ENCODE data around the gene SPOCK3.
"Not testable (repeated sequence)": the region's sequence is repeated elsewhere in the genome, so short reads cannot be mapped to it uniquely, and the experiment has no call there.

Gene SPOCK3

GRCh38 chr4:166724369-166724768 is 509.9 kb downstream of the SPOCK3 start:
- no peak overlapping the region for H3K4me3 ChIP-seq (ENCODE audit: low read depth, low read length)
- TF ChIP-seq CTCF (IDR thresholded peaks at IDR 0.05; ENCODE audit: borderline replicate concordance, insufficient read depth, low read depth, low read length): no peak

GRCh38 chr4:166723532-166724140 is 510.7 kb downstream of the SPOCK3 start:
- TF ChIP-seq CTCF (IDR thresholded peaks at IDR 0.05; ENCODE audit: borderline replicate concordance, insufficient read depth, low read depth, low read length): no peak

GRCh38 chr4:166715748-166716713 is 518.3 kb downstream of the SPOCK3 start:
- H3K4me3 ChIP-seq (ENCODE audit: low read depth, low read length): not testable (repeated sequence)

More at GRCh38 chr4:166723532-166724140, 510.7 kb downstream of the SPOCK3 start:
- H3K4me3 ChIP-seq (ENCODE audit: low read depth, low read length): no peak overlapping the region

GRCh38 chr4:166700592-166700991 is 533.7 kb downstream of the SPOCK3 start:
- TF ChIP-seq CTCF (IDR thresholded peaks at IDR 0.05; ENCODE audit: borderline replicate concordance, insufficient read depth, low read depth, low read length): no peak

GRCh38 chr4:166688835-166689234 is 545.5 kb downstream of the SPOCK3 start:
- no peak overlapping the region for H3K4me3 ChIP-seq (ENCODE audit: low read depth, low read length)
- TF ChIP-seq CTCF (IDR thresholded peaks at IDR 0.05; ENCODE audit: borderline replicate concordance, insufficient read depth, low read depth, low read length): no peak

More at GRCh38 chr4:166700592-166700991, 533.7 kb downstream of the SPOCK3 start:
- no peak overlapping the region for H3K4me3 ChIP-seq (ENCODE audit: low read depth, low read length)

- no peak for TF ChIP-seq CTCF (IDR thresholded peaks at IDR 0.05; ENCODE audit: borderline replicate concordance, insufficient read depth, low read depth, low read length)
- no peak overlapping the region for H3K4me3 ChIP-seq (ENCODE audit: low read depth, low read length)
These were observed 546.5 kb downstream of the SPOCK3 start for GRCh38 chr4:166687828-166688227.

Data from GM12875 (cell line).